ENCODE measurements around the gene HFE.

DNA sequence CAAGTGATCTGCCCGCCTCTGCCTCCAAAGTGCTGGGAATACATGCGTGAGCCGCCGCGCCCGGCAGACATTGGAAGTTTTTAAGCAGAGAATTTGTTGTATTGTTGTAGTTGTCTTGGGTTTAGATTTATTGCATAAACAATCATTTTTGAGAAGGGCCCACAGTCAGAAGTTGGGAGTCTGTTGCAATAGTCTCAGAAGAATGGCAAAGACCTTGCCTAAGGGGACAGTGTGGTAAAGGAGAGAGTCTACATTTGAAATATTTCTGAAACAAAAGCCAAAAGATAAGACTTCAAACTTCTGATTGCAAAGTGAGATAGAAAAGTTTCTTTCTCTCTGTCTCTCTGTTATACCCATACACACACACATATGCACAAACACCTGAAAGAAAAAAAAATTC, 22.5 kb downstream of the HFE start:
- TF ChIP-seq CTCF (IDR thresholded peaks at IDR 0.05) (no peak), POLR2A (IDR thresholded peaks at IDR 0.05) (no peak), POLR2AphosphoS5 (IDR thresholded peaks at IDR 0.05) (no peak), EP300 (IDR thresholded peaks at IDR 0.05) (no peak)
